Activated CD8-positive, alpha-beta memory T cell treated with anti-CD3 and anti-CD28 coated beads for 36 hours (primary cell): ENCODE results near the gene MANEAL. TPM values are rescaled to one million over a fixed set of nuclear protein-coding genes. Genes with fewer than 3 reads are reported as not detected.

Source experiments
- total RNA-seq, 2 experiments: library from RNA; stranded (reverse); gene quantifications; one replicate each; pipeline ENCODE4 v1.2.3, GENCODE V29; 2021

The MANEAL gene
- total RNA-seq, 2 experiments from 2014 or later: 5.6 to 6.3 TPM

Other genes with a start within 250 kb of the MANEAL start
- gene SNIP1, start 239.6 kb upstream of the MANEAL start, total RNA-seq: 10 to 100 TPM; 22.2 to 23.0 TPM
- not detected for gene DNALI1, start 236.9 kb upstream of the MANEAL start, total RNA-seq
- 10 to 100 TPM; 95.3 to 97.4 TPM for gene GNL2, start 197.9 kb upstream of the MANEAL start, total RNA-seq
- not detected for gene RSPO1, start 159.0 kb upstream of the MANEAL start, total RNA-seq
- 10 to 100 TPM; 42.1 to 43.3 TPM for gene CDCA8, start 101.3 kb upstream of the MANEAL start, total RNA-seq
- under 1 TPM in 1 of 2 experiments, not detected in 1; 0.19 TPM for gene EPHA10, start 28.7 kb upstream of the MANEAL start, total RNA-seq
- 10 to 100 TPM; 33.4 to 33.7 TPM for gene C1orf122, start 13.9 kb downstream of the MANEAL start, total RNA-seq
- 10 to 100 TPM; 70.4 to 75.3 TPM for gene YRDC, start 14.4 kb downstream of the MANEAL start, total RNA-seq
- gene MTF1, start 65.7 kb downstream of the MANEAL start, total RNA-seq: 10 to 100 TPM; 32.0 to 35.8 TPM
- gene INPP5B, start 153.2 kb downstream of the MANEAL start, total RNA-seq: 10 to 100 TPM; 26.0 to 27.6 TPM
- gene SF3A3, start 196.2 kb downstream of the MANEAL start, total RNA-seq: 100 to 1,000 TPM; 118 to 134 TPM
- gene FHL3, start 211.7 kb downstream of the MANEAL start, total RNA-seq: 10 to 100 TPM; 20.0 to 20.5 TPM
- 10 to 100 TPM; 83.6 to 84.0 TPM for gene UTP11, start 218.9 kb downstream of the MANEAL start, total RNA-seq